Measurements from ENCODE around the gene ERH.
"Not testable (repeated sequence)": the region's sequence is repeated elsewhere in the genome, so short reads cannot be mapped to it uniquely, and the experiment has no call there.

The ERH gene

DNA sequence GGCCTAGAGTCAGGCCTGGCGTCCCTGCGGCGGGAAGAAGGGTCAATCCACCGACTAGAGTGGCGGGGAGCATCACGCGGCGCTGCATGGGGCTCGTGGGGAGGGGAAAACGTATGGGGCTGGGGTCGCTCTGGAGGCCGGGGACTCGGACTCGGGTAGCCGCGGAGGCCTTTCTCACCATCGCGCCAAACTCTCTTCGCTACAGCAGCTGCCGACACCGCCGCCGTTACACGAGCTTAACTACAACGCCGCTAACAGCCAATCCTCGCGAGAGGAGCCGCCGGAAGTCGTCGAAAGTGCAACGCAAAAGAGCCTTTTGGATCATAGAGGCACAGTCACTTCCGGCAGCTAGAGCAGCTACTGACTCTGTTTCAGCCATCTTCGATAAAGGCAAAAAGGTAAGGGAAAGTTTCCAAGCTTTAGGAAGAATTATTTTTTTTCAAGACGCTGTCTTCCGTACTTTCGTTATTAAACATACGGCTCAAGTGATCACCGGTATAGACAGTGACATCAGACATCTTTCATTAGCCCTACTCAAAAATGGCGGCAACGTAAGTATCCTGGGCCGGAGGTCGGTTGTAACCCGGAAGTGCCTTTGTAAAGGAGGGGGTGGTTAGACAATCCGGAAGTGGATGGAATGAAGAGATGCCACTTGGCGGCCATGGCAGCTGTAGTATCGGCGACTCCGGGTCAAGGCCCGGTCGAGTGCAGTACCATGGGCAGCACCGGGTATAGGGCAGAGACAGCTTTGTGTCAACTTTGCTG, at the start of gene ERH, which contains the start of gene SLC39A9:
ERH (minus strand) TSS at position 247 of the 765 bp plus-strand sequence; CDS start at position 181, 66 bp downstream.
SLC39A9 (plus strand) TSS at position 640 of the 765 bp plus-strand sequence. CDS start 678 bp downstream, outside the sequence.
- peak; percentile 98 for DNase-seq

GRCh38 chr14:69443296-69443805, 45.3 kb upstream of the ERH start:
- DNase-seq, result no peak

DNA sequence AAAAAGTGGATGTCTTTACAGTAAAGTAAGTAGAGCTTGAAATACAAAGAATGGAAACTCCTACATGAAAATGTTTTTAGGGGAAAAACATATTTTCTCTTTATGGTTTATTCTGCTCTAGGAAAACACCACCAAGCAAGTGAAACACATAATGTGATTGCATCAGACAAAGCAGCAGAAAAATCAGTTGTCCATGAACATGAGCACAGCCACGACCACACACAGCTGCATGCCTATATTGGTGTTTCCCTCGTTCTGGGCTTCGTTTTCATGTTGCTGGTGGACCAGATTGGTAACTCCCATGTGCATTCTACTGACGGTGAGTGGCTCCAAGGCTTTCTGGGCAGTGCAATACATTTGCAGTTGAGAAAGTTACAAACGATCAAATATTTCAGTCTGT, 43.8 kb upstream of the ERH start:
- no peak for DNase-seq

DNA sequence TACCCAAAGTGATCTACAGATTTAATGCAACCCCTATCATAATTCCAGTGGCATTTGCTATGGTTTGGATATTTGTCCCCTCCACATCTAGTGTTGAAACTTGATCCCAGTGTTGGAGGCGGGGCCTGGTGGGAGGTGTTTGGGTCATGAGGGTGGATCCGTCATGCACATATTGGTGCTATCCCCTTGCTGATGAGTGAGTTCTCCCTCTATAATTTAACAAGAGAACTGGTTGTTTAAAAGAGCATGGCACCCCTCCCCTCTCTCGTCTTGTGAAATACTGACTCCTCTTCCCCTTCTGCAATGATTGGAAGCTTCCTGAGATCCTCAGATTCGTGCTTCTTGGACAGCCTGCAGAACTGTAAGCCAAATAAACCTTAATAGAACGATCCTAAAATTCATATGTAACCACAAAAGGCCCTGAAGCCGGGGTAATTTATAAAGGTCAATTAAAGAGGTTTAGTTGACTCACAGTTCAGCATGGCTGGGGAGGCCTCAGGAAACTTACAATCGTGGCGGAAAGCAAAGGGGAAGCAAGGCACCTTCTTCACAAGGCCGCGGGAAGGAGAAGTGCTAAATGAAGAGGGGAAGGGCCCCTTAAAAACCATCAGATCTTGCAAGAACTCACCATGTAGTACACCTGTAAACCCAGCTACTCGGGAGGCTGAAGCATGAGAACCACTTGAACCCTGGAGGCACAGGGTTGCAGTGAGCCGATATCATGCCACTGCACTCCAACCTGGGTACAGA, 41.6 kb upstream of the ERH start:
- DNase-seq, result no peak

- no peak for DNase-seq
Observed at GRCh38 chr14:69432364-69432763, 34.3 kb upstream of the ERH start.

GRCh38 chr14:69430306-69430939, 32.3 kb upstream of the ERH start:
- DNase-seq, result no peak

DNA sequence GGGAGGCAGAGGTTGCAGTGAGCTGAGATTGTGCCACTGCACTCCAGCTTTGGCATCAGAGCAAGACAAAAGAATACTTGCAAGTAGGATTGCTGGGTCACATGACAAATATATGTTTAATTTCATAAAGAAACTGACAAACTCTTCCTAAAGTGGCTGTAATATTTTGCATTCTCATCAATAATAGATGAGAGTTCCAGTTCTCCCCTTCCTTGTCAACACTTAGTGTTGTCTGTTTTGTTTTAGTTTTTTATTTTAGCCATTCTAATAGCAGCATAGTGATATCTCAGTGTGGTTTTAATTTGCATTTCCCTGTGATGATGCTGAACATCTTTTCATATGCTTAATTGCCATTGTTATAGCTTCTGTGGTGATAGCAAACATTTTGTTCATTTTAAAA, 31.5 kb upstream of the ERH start:
- DNase-seq, result no peak

GRCh38 chr14:69428289-69428998, 30.3 kb upstream of the ERH start:
- no peak for DNase-seq

DNA sequence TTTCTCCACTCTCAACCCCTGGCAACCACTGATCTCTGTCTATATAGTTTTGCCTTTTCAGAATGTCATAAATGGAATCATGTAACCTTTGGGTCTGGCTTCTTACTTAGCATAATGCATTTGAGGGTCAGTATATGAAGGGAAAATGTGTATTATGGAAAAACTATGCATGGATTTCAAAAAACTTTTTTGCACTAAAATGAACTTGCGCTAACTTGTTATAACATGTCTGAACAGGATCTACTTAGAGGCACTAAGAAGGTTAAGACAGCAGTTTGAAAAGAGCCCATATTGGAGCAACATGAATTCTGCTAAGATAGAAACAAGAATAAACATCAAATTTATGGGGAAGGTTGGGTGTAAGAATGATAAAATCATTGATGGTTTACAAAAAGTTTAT, 29.5 kb upstream of the ERH start:
- no peak for DNase-seq

DNA sequence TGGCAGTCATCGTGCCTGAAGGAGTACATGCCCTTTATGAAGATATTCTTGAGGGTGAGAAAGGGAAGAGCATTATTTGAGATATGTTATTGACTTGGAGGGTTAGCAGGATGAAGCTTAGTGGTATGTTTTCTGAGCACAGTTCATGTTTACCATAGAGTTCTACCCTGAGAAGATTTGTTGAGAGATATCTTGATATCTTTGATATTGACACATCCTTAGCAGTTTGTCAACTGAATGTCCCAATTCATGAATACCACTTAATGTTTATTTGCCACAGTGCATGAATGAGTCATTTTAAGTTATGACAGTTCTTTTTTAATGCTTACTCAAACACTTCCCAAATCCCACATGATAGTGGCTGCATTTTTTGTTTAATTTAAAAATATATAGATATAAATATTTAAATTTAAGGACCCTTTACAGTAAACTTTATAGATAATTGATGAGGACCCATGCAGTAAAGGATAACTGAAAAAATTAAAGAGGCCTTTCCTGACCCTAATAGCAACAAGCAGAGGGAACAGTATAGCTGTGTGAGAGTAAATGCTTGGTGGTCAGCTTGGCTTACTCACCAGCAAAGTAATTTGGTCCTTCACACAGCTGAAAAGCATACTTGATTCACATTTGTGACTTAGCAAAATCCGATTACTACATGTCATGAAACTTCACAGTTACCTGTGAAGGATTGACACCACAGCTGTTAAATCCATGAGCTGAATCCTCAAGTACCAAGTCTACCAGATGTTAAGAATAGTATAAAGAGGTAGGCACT, 26.2 kb upstream of the ERH start:
- DNase-seq, result no peak

GRCh38 chr14:69423279-69423678, 25.2 kb upstream of the ERH start:
- no peak for DNase-seq

DNA sequence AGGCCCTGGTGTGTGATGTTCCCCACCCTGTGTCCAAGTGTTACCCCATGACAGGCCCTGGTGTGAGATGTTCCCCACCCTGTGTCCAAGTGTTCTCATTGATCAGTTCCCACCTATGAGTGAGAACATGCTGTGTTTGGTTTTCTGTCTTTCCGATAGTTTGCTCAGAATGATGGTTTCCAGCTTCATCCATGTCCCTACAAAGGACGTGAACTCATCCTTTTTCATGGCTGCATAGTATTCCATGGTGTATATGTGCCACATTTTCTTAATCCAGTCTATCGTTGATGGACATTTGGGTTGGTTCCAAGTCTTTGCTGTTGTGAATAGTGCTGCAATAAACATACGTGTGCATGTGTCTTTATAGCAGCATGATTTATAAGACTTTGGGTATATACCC, 18.0 kb upstream of the ERH start:
- DNase-seq, result not testable (repeated sequence)

GRCh38 chr14:69413483-69413882, 15.4 kb upstream of the ERH start:
- no peak for DNase-seq

DNA sequence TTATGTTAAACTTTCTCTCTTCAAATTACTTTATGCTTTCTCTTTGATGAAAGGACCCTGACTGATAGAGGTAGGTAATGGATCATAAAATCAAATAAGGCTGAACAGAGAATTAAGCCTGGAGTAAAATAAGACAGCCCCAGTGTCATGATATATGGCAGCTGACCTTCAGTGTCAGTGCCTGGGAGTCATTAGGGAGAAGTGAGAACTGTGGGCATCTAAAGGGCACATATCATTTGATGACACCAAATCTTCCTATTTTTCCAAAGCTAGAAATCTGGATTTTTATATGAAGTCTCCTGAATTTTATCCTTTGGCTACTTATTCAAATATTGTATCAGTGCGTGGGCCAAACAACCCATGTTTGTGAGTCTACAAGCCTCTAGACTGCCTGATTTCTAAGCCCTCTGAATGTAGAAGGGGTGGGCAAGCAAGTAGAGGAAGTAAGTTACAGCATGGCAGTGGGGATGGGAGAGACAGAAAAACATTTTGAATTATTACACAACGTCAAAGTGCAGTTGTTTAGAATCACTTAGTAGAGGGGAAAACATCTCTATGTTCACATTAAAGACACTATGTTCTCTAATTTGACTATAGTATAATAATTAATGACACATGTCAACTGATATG, 10.3 kb upstream of the ERH start:
- DNase-seq, result no peak

DNA sequence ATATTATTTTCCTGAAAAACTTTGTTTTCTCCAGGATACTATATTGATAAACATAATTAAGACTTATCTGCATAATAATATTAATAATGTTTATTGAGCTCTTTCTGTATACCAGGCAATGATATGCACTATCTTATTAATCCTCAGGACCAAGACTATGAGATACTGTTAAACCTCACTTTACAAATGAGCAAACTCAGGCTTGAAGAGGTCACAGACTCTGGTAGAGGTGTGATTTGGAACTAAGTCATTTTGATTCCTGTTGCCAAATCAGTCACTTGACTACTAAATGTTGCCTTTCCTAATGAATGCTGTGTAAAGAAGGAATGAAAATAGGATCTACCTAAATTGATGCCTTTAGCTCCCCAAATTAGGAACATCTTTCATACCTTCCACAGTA, 7.7 kb upstream of the ERH start:
- DNase-seq, result no peak

DNA sequence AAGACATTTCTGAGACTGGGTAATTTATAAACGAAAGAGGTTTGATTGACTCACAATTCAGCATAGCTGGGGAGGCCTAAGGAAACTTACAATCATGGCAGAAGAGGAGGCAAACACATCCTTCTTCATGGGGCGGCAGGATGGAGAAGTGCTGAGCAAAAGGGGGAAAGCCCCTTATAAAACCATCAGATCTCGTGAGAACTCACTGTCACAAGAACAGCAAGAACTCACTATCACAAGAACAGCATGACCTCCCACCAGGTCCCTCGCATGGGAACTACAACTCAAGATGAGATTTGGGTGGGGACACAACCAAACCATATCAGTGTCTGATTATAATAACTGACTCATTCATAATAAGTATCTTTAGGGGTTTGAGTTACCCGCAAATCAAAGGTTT, 6.8 kb upstream of the ERH start:
- no peak for DNase-seq

DNA sequence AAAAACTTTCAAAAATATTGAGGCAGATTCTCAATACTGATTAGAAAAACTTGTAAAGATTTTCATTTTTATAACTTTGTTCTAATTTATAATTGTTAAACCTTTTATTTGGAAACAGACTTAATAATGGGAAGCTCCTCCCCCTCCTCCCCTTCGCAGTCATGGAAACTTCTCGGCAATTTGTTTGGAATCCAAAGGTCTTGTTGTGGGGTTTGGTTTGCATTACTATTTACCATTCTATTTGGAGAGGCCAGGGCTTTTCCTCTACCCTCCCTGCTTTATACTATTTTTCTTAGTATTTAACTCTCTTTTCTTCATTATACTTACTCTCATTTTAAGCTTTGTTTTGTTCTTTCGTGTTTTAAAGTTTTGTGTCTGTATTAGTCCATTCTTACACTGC, 6.4 kb upstream of the ERH start:
- DNase-seq, result no peak

- DNase-seq, result no peak
Observed at GRCh38 chr14:69401841-69402240, 3.7 kb upstream of the ERH start.

DNA sequence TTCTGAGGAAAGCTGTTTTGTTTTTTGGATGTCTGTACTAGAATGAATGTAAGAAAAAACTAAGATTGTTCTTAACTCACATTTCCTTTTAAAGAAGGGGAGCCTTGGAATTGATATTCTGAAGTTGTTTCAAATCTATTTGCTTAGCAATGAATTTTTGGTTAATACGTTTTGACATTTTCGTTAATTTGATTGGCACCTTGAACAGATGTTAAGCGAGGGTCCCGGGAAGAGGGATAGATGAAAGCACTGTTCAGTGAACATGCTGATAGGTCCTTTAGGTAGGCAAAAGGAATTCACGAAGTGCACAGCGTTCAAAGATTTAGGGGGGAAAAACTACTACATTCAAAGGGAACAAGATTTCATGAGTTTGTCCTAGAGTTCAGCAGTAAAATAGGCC, 2.1 kb upstream of the ERH start:
- DNase-seq, result no peak

DNA sequence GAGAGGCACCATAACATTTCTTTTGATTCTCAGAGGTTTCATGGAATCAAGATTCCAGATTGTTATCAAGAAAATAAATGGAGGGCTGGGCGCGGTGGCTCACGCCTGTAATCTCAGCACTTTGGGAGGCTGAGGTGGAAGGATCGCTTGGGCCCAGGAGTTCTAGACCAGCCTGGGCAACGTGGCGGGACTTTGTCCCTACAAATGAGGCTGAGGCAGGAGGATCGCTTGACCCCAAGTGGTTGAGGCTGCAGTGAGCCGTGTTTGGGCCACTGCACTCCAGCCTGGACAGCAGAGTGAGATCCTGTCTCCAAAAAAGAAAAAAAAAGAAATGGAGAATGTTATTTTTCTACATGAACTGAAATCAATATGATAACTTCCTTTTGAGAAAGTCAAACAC, 1.7 kb upstream of the ERH start:
- no peak for DNase-seq

- no peak for DNase-seq
Observed at GRCh38 chr14:69398818-69399210, 715 bp upstream of the ERH start.

DNA sequence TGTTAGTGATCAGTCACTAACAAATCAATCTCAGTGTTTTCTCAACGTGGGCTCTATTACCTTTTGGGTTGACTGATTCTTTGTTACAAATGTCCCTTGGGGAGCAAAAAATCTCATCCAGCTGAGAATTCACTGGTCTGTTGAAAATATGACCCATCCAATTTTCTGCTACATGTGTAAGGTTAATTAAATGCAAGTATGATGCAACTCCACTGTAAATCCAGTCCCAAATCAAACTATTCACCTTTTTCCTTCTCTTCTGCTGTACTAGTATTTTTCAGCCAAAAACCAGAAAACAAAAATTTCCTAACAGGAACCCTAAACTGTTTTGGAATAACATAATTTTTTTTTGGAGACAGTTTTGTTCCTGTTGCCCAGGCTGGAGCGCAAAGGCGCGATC, 2.2 kb downstream of the ERH start:
- no peak for DNase-seq
